HEK293 (cell line): ENCODE measurements around the gene CNN2.
A peak's percentile ranks its signal among the peaks of the same experiment; 100 is the strongest.

ENCODE experiments used
- CTCF ChIA-PET: fragments of 350-600 bp; formaldehyde crosslinking; extraction: SDS; loops from one replicate; lab custom pipeline; 2021; ENCODE audit warnings: antibody characterized with exemption; lab: Yijun Ruan, JAX
- POLR2A ChIA-PET: fragments of 300-600 bp; formaldehyde crosslinking; extraction: SDS; loops from one replicate; lab custom pipeline; 2020; ENCODE audit warnings: antibody characterized with exemption, inconsistent platforms; lab: Yijun Ruan, JAX
- H3K27ac ChIP-seq: fragments of 200-500 bp; sonication (Bioruptor generic); 2 replicates; pipeline ENCODE4 v1.5.1; 2014; ENCODE audit warnings: low read depth, low read length, control low read depth, inconsistent platforms; ENCODE audit errors: extremely low read depth
- H3K36me3 ChIP-seq, 2 experiments: fragments of 200-500 bp in 1 of 2; sonication (Bioruptor generic) in 1 of 2; 1 replicate in 1 of 2; 2 replicates in 1 of 2; pipeline ENCODE4 v1.5.1; 2014 to 2017; ENCODE audit warnings: inconsistent platforms in 2 of 2, low read length in 2 of 2; ENCODE audit not compliant: control insufficient read depth in 2 of 2, insufficient read depth in 1 of 2
- H3K4me1 ChIP-seq: fragments of 200-500 bp; sonication (Bioruptor generic); 2 replicates; pipeline ENCODE4 v1.5.1; 2014; ENCODE audit warnings: mild to moderate bottlenecking, low read length, inconsistent platforms; ENCODE audit not compliant: control insufficient read depth, insufficient read depth
- H3K4me3 ChIP-seq: 2 replicates; pipeline ENCODE4 v1.5.1; 2011; ENCODE audit warnings: low read depth, mild to moderate bottlenecking, control low read depth, low read length, moderate library complexity
- H3K9me3 ChIP-seq: fragments of 200-500 bp; sonication (Bioruptor generic); 2 replicates; pipeline ENCODE4 v1.5.1; 2014; ENCODE audit warnings: low read depth, low read length, inconsistent platforms; ENCODE audit not compliant: control insufficient read depth, insufficient read depth
- AEBP2 ChIP-seq: fragments of 450-650 bp; formaldehyde crosslinking; IDR thresholded peaks from 2 replicates; pipeline ENCODE4 v1.5.1; 2016; ENCODE audit warnings: missing biosample characterization, missing genetic modification characterization, borderline replicate concordance
- HIC1 ChIP-seq: fragments of 450-650 bp; formaldehyde crosslinking; IDR thresholded peaks from 2 replicates; pipeline ENCODE4 v1.5.1; 2016; ENCODE audit warnings: missing biosample characterization, missing genetic modification characterization
- HOXA7 ChIP-seq: sonication (generic); formaldehyde crosslinking; IDR thresholded peaks from 2 replicates; pipeline ENCODE4 v1.8.1; 2022; ENCODE audit warnings: missing genetic modification reagents, borderline replicate concordance
- ZBTB8A ChIP-seq: fragments of 450-650 bp; formaldehyde crosslinking; IDR thresholded peaks from 2 replicates; pipeline ENCODE4 v1.5.1; 2016; ENCODE audit warnings: missing biosample characterization, missing genetic modification characterization
- ZNF133 ChIP-seq: fragments of 450-650 bp; formaldehyde crosslinking; IDR thresholded peaks from 2 replicates; pipeline ENCODE4 v1.5.1; 2016; ENCODE audit warnings: missing biosample characterization, missing genetic modification characterization
- ZNF280D ChIP-seq: fragments of 450-650 bp; formaldehyde crosslinking; IDR thresholded peaks from 2 replicates; pipeline ENCODE4 v1.5.1; 2016; ENCODE audit warnings: missing biosample characterization, missing genetic modification characterization
- ZNF423 ChIP-seq: fragments of 450-650 bp; formaldehyde crosslinking; IDR thresholded peaks from 2 replicates; pipeline ENCODE4 v1.5.1; 2016; ENCODE audit warnings: missing biosample characterization, missing genetic modification characterization
- ZNF530 ChIP-seq: fragments of 450-650 bp; formaldehyde crosslinking; IDR thresholded peaks from 2 replicates; pipeline ENCODE4 v1.5.1; 2016; ENCODE audit warnings: low read depth, missing biosample characterization, missing genetic modification characterization
- ZNF76 ChIP-seq: fragments of 450-650 bp; formaldehyde crosslinking; IDR thresholded peaks from 2 replicates; pipeline ENCODE4; 2016; ENCODE audit warnings: low read depth, missing biosample characterization, missing genetic modification characterization, borderline replicate concordance
- ZSCAN23 ChIP-seq: fragments of 450-650 bp; formaldehyde crosslinking; IDR thresholded peaks from 2 replicates; pipeline ENCODE4 v1.5.1; 2016; ENCODE audit warnings: missing biosample characterization, missing genetic modification characterization

Gene CNN2

GRCh38 chr19:1026783-1027649 is 608 bp downstream of the CNN2 start (continued):
- TF ChIP-seq HIC1 (tag by site-specific recombination), result no peak
- TF ChIP-seq ZNF76, result no peak
- no peak for TF ChIP-seq ZSCAN23 (tag by site-specific recombination)
- TF ChIP-seq ZNF423 (tag by site-specific recombination), result no peak
- TF ChIP-seq AEBP2 (tag by site-specific recombination), result no peak
- TF ChIP-seq, all 188 proteins: peak for 26

- Histone ChIP-seq H3K4me1 (peaks cover 5% of the 10 kb centered on the region; the same call in 1 of the 2 replicates), H3K4me3 (no peak overlapping the region; the same call in 1 of the 2 replicates), H3K36me3 (peaks cover 0 to 5% of the 10 kb centered on the region in 2 experiments; a peak in 1 of 3 replicates), H3K9me3 (no peaks in the 10 kb centered on the region), H3K27ac (no peak overlapping the region)
- no peak for TF ChIP-seq ZNF133 (tag by site-specific recombination)
- no peak for TF ChIP-seq HOXA7
- peak; percentile 81; the same call in 1 of the 2 replicates for TF ChIP-seq HIC1 (tag by site-specific recombination)
- 0 out of 2 replicates have a peak, but pooled peaks have one; percentile 32 for TF ChIP-seq ZBTB8A (tag by site-specific recombination)
- TF ChIP-seq ZNF280D (tag by site-specific recombination), result 0 out of 2 replicates have a peak, but pooled peaks have one; percentile 33
- no peak for TF ChIP-seq ZNF530
- CTCF ChIA-PET, result interaction anchor here (0.6 kb wide), 1 partner anchor 306 kb away, joined by 3 read pairs; no protein-coding TSS in a partner anchor
- POLR2A ChIA-PET, result interaction anchor here (0.6 to 6.2 kb wide), 7 partner anchors 12 to 386 kb away, joined by 3 to 60 read pairs (median 8); partner anchors contain the start of genes ABCA7, CIRBP and GPX4
Observed at GRCh38 chr19:1027650-1028061, 1.2 kb downstream of the CNN2 start.
